ENCODE data around the gene COL9A3.
"Not testable (repeated sequence)": the region's sequence is repeated elsewhere in the genome, so short reads cannot be mapped to it uniquely, and the experiment has no call there.

COL9A3 gene

GRCh38 chr20:62849431-62849830 is 32.6 kb downstream of the COL9A3 start:
- TF ChIP-seq CTCF (conservative IDR thresholded peaks at IDR 0.05; ENCODE audit: low read length) = no peak
- no peak for DNase-seq (ENCODE audit: low read depth)
- no peak overlapping the region for H3K4me3 ChIP-seq (ENCODE audit: low read length)

GRCh38 chr20:62850333-62850974 is 33.6 kb downstream of the COL9A3 start:
- DNase-seq (ENCODE audit: low read depth) = no peak
- TF ChIP-seq CTCF (conservative IDR thresholded peaks at IDR 0.05; ENCODE audit: low read length) = no peak
- H3K4me3 ChIP-seq (ENCODE audit: low read length) = no peak overlapping the region

- TF ChIP-seq CTCF (conservative IDR thresholded peaks at IDR 0.05; ENCODE audit: low read length) = no peak
- H3K4me3 ChIP-seq (ENCODE audit: low read length) = no peak overlapping the region
- DNase-seq (ENCODE audit: low read depth) = no peak
Measured at GRCh38 chr20:62852196-62852595, 35.3 kb downstream of the COL9A3 start.

- H3K4me3 ChIP-seq (ENCODE audit: low read length) = no peak overlapping the region
- no peak for DNase-seq (ENCODE audit: low read depth)
- TF ChIP-seq CTCF (conservative IDR thresholded peaks at IDR 0.05; ENCODE audit: low read length) = no peak
Measured at GRCh38 chr20:62852841-62853240, 36.0 kb downstream of the COL9A3 start.

GRCh38 chr20:62853304-62853703 is 36.5 kb downstream of the COL9A3 start:
- not testable (repeated sequence) for DNase-seq (ENCODE audit: low read depth)

GRCh38 chr20:62854121-62854520 is 37.3 kb downstream of the COL9A3 start:
- H3K4me3 ChIP-seq (ENCODE audit: low read length) = no peak overlapping the region
- DNase-seq (ENCODE audit: low read depth) = no peak
- no peak for TF ChIP-seq CTCF (conservative IDR thresholded peaks at IDR 0.05; ENCODE audit: low read length)

More at GRCh38 chr20:62853304-62853703, 36.5 kb downstream of the COL9A3 start:
- not testable (repeated sequence) for H3K4me3 ChIP-seq (ENCODE audit: low read length)

GRCh38 chr20:62855120-62855519 is 38.3 kb downstream of the COL9A3 start:
- TF ChIP-seq CTCF (conservative IDR thresholded peaks at IDR 0.05; ENCODE audit: low read length) = no peak
- DNase-seq (ENCODE audit: low read depth) = no peak
- H3K4me3 ChIP-seq (ENCODE audit: low read length) = no peak overlapping the region

Data from AG10803 (cell line).